Measurements from ENCODE around the gene DLG2. TPM values are rescaled to one million over a fixed set of nuclear protein-coding genes. Genes with fewer than 3 reads are reported as not detected.

DLG2 gene
- total RNA-seq, 1 donor from 2014 or later: 2.1 TPM

DNA sequence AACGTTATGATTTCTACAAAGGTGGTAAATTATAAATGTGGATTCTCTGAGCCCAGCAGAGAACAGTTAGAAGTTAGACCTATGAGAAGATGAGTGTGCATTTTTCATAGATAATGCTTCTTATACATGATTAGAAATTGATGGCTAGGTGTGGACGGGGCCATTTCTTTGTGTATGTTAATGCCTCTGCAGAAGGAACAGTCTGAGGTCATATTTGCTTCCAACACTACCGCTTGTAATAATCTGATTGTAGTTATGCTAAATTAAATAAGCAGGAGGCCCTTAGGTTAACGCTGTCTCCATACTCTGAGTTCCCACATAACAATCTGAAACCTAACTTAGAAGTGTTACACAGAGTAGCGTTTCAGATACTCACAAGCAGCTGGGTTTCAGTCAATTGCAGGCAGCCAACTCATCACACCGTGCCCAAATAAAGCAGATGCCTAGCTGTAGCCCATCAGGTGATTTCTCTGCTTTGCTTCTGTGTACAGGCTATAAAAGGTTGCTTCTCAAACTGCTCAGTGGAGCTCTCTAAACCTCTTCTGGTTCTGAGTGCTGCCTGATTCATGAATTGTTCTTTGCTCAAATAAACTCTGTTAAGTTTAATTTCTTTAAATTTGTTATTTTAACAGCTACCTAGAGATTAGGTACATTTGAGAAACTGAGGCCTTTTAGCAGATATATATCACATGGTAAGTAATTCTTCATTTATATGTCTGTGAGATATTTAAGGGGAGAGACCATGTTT, 1702.2 kb downstream of the DLG2 start:
- no peaks in the 10 kb centered on the region for H3K4me1 Mint-ChIP-seq
- TF ChIP-seq, protein P1, sequence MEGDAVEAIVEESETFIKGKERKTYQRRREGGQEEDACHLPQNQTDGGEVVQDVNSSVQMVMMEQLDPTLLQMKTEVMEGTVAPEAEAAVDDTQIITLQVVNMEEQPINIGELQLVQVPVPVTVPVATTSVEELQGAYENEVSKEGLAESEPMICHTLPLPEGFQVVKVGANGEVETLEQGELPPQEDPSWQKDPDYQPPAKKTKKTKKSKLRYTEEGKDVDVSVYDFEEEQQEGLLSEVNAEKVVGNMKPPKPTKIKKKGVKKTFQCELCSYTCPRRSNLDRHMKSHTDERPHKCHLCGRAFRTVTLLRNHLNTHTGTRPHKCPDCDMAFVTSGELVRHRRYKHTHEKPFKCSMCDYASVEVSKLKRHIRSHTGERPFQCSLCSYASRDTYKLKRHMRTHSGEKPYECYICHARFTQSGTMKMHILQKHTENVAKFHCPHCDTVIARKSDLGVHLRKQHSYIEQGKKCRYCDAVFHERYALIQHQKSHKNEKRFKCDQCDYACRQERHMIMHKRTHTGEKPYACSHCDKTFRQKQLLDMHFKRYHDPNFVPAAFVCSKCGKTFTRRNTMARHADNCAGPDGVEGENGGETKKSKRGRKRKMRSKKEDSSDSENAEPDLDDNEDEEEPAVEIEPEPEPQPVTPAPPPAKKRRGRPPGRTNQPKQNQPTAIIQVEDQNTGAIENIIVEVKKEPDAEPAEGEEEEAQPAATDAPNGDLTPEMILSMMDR (conservative IDR thresholded peaks at IDR 0.05): no peak

DNA sequence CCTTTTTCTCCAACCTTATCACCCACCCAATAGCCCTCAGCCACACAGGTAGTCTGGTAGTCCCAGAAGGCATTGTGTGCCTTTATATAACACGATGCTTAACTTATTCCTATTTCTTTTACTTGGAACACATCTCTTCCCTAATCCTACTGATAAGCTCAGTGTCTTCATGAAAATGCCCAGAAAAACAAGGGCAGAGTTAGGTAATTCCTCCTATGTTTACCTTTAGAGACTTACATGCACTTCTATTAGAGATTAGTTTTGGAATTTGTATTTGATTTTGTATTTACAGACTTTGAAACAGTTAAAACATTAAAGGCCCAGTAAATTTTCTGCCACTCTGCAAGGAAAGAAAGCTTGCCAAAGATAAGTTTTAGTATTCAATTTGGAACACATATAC, 1703.2 kb downstream of the DLG2 start:
- Mint-ChIP-seq H3K27me3 (ENCODE audit: low read depth) (no peaks in the 10 kb centered on the region), H3K9me3 (no peaks in the 10 kb centered on the region), H3K4me3 (no peak overlapping the region), H3K36me3 (ENCODE audit: low read depth) (no peaks in the 10 kb centered on the region), H3K4me1 (no peaks in the 10 kb centered on the region), H3K27ac (ENCODE audit: unreplicated experiment) (no peak overlapping the region)
- TF ChIP-seq, protein P1 (conservative IDR thresholded peaks at IDR 0.05): no peak
- no peak for DNase-seq (ENCODE audit: low read depth, low spot score)

More for the DNA sequence above, 1702.2 kb downstream of the DLG2 start:
- H3K27me3 Mint-ChIP-seq (ENCODE audit: low read depth): no peaks in the 10 kb centered on the region
- no peak overlapping the region for H3K4me3 Mint-ChIP-seq
- no peak for DNase-seq (ENCODE audit: low read depth, low spot score)
- no peak overlapping the region for H3K27ac Mint-ChIP-seq (ENCODE audit: unreplicated experiment)
- no peaks in the 10 kb centered on the region for H3K36me3 Mint-ChIP-seq (ENCODE audit: low read depth)
- H3K9me3 Mint-ChIP-seq: no peaks in the 10 kb centered on the region

GRCh38 chr11:83922953-83923352, 1704.2 kb downstream of the DLG2 start:
- no peaks in the 10 kb centered on the region for H3K4me1 Mint-ChIP-seq
- TF ChIP-seq, protein P1 (conservative IDR thresholded peaks at IDR 0.05): no peak
- H3K27me3 Mint-ChIP-seq (ENCODE audit: low read depth): no peaks in the 10 kb centered on the region
- H3K9me3 Mint-ChIP-seq: no peaks in the 10 kb centered on the region
- H3K27ac Mint-ChIP-seq (ENCODE audit: unreplicated experiment): no peak overlapping the region
- H3K36me3 Mint-ChIP-seq (ENCODE audit: low read depth): no peaks in the 10 kb centered on the region
- H3K4me3 Mint-ChIP-seq: no peak overlapping the region
- no peak for DNase-seq (ENCODE audit: low read depth, low spot score)

DNA sequence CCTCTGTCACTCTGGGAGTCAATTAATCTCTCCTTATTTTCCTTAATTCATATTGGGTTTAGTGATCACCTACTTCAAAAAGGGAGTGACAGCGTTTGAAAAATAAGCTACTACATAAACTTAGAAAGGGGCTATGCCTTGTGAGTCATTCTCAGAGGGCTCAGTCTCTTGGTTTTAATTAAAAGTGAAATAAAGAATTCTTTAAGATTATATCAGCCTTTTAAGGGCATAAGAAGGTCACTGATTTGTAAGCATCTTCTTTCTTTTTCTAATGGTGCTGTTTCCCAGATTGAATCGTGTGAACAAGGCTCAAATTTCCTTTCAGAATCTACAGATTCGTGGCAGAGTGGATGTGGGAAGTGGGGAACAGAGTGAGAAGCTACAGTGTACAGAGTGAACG, 1704.8 kb downstream of the DLG2 start:
- H3K27me3 Mint-ChIP-seq (ENCODE audit: low read depth): no peaks in the 10 kb centered on the region
- no peak overlapping the region for H3K27ac Mint-ChIP-seq (ENCODE audit: unreplicated experiment)
- DNase-seq (ENCODE audit: low read depth, low spot score): no peak
- no peaks in the 10 kb centered on the region for H3K4me1 Mint-ChIP-seq
- TF ChIP-seq, protein P1 (conservative IDR thresholded peaks at IDR 0.05): no peak
- H3K36me3 Mint-ChIP-seq (ENCODE audit: low read depth): no peaks in the 10 kb centered on the region
- no peak overlapping the region for H3K4me3 Mint-ChIP-seq
- H3K9me3 Mint-ChIP-seq: no peaks in the 10 kb centered on the region

DNA sequence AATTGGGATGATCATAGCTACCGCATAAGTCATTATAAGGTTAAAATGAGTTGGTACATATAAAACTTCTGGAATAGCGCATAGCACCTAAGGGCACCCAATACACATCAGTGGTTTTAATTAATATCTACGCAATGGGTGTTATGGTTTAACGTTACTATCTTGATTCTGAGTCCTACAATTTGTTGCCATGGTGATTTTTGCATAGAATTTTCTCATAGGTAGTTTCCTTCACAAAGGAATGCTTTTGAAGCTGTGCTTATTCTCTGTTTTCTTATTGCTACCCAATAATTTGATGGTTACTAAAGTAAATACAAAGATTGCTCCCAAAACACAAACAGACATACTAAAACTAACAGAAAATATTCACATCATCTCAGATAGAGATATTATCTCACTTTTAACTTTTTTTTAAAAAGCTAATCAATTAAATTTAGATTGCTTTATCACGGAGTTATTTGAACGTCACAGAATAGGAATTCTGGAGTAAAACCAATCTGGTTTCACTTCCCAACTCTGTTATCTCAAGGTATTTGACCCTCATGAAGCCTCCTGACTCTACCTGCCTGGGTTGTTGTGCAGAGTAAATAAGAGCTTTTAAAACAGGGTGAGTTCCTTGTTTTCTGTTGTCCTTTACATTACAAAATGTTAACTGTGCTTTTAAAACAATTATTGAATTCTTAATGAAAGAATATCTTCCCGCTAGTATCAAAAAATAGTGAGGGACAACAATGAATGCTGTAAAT, 1705.5 kb downstream of the DLG2 start:
- no peaks in the 10 kb centered on the region for H3K27me3 Mint-ChIP-seq (ENCODE audit: low read depth)
- H3K4me3 Mint-ChIP-seq: no peak overlapping the region
- DNase-seq (ENCODE audit: low read depth, low spot score): no peak
- TF ChIP-seq, protein P1 (conservative IDR thresholded peaks at IDR 0.05): no peak
- H3K27ac Mint-ChIP-seq (ENCODE audit: unreplicated experiment): no peak overlapping the region
- no peaks in the 10 kb centered on the region for H3K4me1 Mint-ChIP-seq
- no peaks in the 10 kb centered on the region for H3K9me3 Mint-ChIP-seq
- no peaks in the 10 kb centered on the region for H3K36me3 Mint-ChIP-seq (ENCODE audit: low read depth)
